Uterus (tissue), 2 donors: ENCODE results near the gene CREB5.

ENCODE experiments used
- CTCF ChIP-seq, 4 experiments: fragments of 200-600 bp in 2 of 4; fragments of 450-650 bp in 2 of 4; sonication (generic) in 2 of 4; IDR thresholded peaks; one replicate each; pipeline ENCODE4 v1.5.1; 2016 to 2019; ENCODE audit warnings: antibody characterized with exemption in 4 of 4, mild to moderate bottlenecking in 2 of 4, moderate library complexity in 1 of 4
- POLR2A ChIP-seq, 2 donors: fragments of 450-650 bp; IDR thresholded peaks; one replicate each; pipeline ENCODE4 v1.6.1; 2016; ENCODE audit warnings: antibody characterized with exemption in 2 of 2, mild to moderate bottlenecking in 1 of 2, moderate library complexity in 1 of 2

GRCh38 chr7:28619256-28619655 lies 206.9 kb downstream of the CREB5 start:
- TF ChIP-seq POLR2A (IDR thresholded peaks at IDR 0.05) (no peak), CTCF (IDR thresholded peaks at IDR 0.05) (no peak)
